AG10803 (cell line): ENCODE results near the gene FRMD4B.
A peak's percentile ranks its signal among the peaks of the same experiment; 100 is the strongest.

Experiments used
- DNase-seq: peaks from one replicate; pipeline ENCODE4 v3.0.0; 2010; ENCODE audit warnings: low read depth
- H3K4me3 ChIP-seq: 2 replicates; pipeline ENCODE4 v1.5.1; 2011; ENCODE audit warnings: mild to moderate bottlenecking, low read length, control low read depth
- CTCF ChIP-seq: conservative IDR thresholded peaks from 2 replicates; pipeline ENCODE4 v1.5.1; 2011; ENCODE audit warnings: mild to moderate bottlenecking, low read length, control low read depth, inconsistent platforms

Gene FRMD4B

GRCh38 chr3:69259125-69259524 lies 126.8 kb downstream of the FRMD4B start:
- no peak for TF ChIP-seq CTCF
- DNase-seq = no peak
- H3K4me3 ChIP-seq = no peak overlapping the region

GRCh38 chr3:69255928-69256327 lies 130.0 kb downstream of the FRMD4B start:
- no peak overlapping the region for H3K4me3 ChIP-seq
- DNase-seq = no peak
- TF ChIP-seq CTCF = no peak

GRCh38 chr3:69254351-69254750 lies 131.5 kb downstream of the FRMD4B start:
- no peak for TF ChIP-seq CTCF
- no peak for DNase-seq
- H3K4me3 ChIP-seq = no peak overlapping the region

GRCh38 chr3:69252631-69253030 lies 133.3 kb downstream of the FRMD4B start:
- H3K4me3 ChIP-seq = no peak overlapping the region
- TF ChIP-seq CTCF = no peak
- no peak for DNase-seq

GRCh38 chr3:69252141-69252540 lies 133.7 kb downstream of the FRMD4B start:
- no peak for TF ChIP-seq CTCF
- DNase-seq = no peak
- no peak overlapping the region for H3K4me3 ChIP-seq

- H3K4me3 ChIP-seq = no peak overlapping the region
- no peak for DNase-seq
- no peak for TF ChIP-seq CTCF
Measured at GRCh38 chr3:69251078-69251805, 134.6 kb downstream of the FRMD4B start.

GRCh38 chr3:69250014-69250413 lies 135.9 kb downstream of the FRMD4B start:
- TF ChIP-seq CTCF = no peak
- H3K4me3 ChIP-seq = no peak overlapping the region
- DNase-seq = peak; percentile 26
